NCI-H1930 (cell line): ENCODE data around the gene FOXO1.

Source experiments
- DNase-seq, 2 experiments: peaks; one replicate each; lab custom pipeline; 2025; lab: John Stamatoyannopoulos, UW

FOXO1 gene

GRCh38 chr13:40508767-40509342 is 157.6 kb downstream of the FOXO1 start:
- no peak for DNase-seq

- no peak for DNase-seq
Measured at GRCh38 chr13:40508127-40508526, 158.3 kb downstream of the FOXO1 start.

GRCh38 chr13:40506592-40507446 is 159.6 kb downstream of the FOXO1 start:
- no peak for DNase-seq
